IPS-18a (cell line): ENCODE data around the gene ANKS1B.

Experiments
- H3K27ac ChIP-seq: one replicate; pipeline ENCODE4 v1.5.1; 2013; ENCODE audit warnings: low read length
- H3K27me3 ChIP-seq: one replicate; pipeline ENCODE4 v1.6.1; 2013; ENCODE audit warnings: mild to moderate bottlenecking, low read length; ENCODE audit not compliant: control insufficient read depth, insufficient read depth
- H3K36me3 ChIP-seq: one replicate; pipeline ENCODE4 v1.6.1; 2013; ENCODE audit warnings: low read depth, low read length; ENCODE audit not compliant: control insufficient read depth
- H3K4me1 ChIP-seq: one replicate; pipeline ENCODE4 v1.6.1; 2013; ENCODE audit warnings: low read depth, low read length; ENCODE audit not compliant: control insufficient read depth
- H3K4me3 ChIP-seq: one replicate; pipeline ENCODE4 v1.5.1; 2013; ENCODE audit warnings: low read length
- H3K9ac ChIP-seq: one replicate; pipeline ENCODE4 v1.6.1; 2013; ENCODE audit warnings: mild to moderate bottlenecking, low read length, moderate library complexity
- H3K9me3 ChIP-seq: one replicate; pipeline ENCODE4 v1.6.1; 2013; ENCODE audit warnings: low read depth, low read length; ENCODE audit not compliant: control insufficient read depth

The ANKS1B gene

GRCh38 chr12:99147130-99147529 is 837.6 kb downstream of the ANKS1B start:
- no peak overlapping the region for H3K4me3 ChIP-seq
- H3K27me3 ChIP-seq, result no peaks in the 10 kb centered on the region
- H3K9me3 ChIP-seq, result no peaks in the 10 kb centered on the region
- H3K4me1 ChIP-seq, result no peaks in the 10 kb centered on the region
- no peak overlapping the region for H3K9ac ChIP-seq
- no peaks in the 10 kb centered on the region for H3K36me3 ChIP-seq
- no peak overlapping the region for H3K27ac ChIP-seq

DNA sequence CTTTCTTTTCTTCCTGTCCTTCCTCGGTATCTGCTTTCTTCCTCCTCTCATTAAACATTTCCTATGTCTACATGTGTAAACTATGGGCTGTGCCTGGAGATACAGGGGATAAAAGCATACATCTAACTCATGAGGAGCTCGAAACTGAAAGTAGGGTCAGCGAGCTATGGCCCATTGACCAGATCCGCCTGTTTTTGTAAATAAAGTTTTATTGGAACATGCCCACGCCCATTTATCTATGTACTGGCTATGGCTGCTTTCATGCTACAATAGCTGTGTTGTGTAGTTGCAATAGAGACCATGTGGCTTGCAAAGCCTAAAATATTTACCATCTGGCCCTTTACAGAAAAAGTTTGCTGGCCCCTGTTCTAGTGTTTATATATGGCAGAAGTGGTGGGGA is 838.0 kb downstream of the ANKS1B start:
- H3K27me3 ChIP-seq, result no peaks in the 10 kb centered on the region
- no peak overlapping the region for H3K9ac ChIP-seq
- no peaks in the 10 kb centered on the region for H3K9me3 ChIP-seq
- no peaks in the 10 kb centered on the region for H3K4me1 ChIP-seq
- H3K27ac ChIP-seq, result no peak overlapping the region
- no peaks in the 10 kb centered on the region for H3K36me3 ChIP-seq
- H3K4me3 ChIP-seq, result no peak overlapping the region

- H3K27me3 ChIP-seq, result no peaks in the 10 kb centered on the region
- no peak overlapping the region for H3K4me3 ChIP-seq
- H3K36me3 ChIP-seq, result no peaks in the 10 kb centered on the region
Observed at GRCh38 chr12:99146185-99146584, 838.6 kb downstream of the ANKS1B start.

DNA sequence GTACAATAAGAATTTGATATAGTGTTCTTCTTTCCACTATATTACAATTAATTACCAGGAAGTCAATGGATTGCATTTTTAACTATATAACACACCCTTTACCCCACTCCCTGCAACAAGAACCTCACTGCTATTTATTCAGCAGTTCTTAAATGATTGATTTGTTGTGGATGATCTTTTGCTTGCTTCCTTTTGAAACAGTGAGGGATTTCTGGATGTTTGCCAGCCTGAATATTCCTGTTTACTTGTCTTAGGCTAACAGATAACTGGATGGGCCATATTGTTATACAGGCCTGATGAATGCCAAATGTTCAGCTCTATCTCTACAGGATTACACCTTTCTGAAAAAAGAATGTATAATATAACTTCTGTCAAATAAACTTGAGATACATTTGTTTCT is 842.1 kb downstream of the ANKS1B start:
- H3K36me3 ChIP-seq, result no peaks in the 10 kb centered on the region
- H3K27me3 ChIP-seq, result no peaks in the 10 kb centered on the region
- H3K9me3 ChIP-seq, result no peaks in the 10 kb centered on the region
- no peak overlapping the region for H3K4me3 ChIP-seq
- H3K4me1 ChIP-seq, result no peaks in the 10 kb centered on the region
- no peak overlapping the region for H3K27ac ChIP-seq
- H3K9ac ChIP-seq, result no peak overlapping the region

More at GRCh38 chr12:99146185-99146584, 838.6 kb downstream of the ANKS1B start:
- no peak overlapping the region for H3K27ac ChIP-seq
- no peak overlapping the region for H3K9ac ChIP-seq
- H3K9me3 ChIP-seq, result no peaks in the 10 kb centered on the region
- no peaks in the 10 kb centered on the region for H3K4me1 ChIP-seq

DNA sequence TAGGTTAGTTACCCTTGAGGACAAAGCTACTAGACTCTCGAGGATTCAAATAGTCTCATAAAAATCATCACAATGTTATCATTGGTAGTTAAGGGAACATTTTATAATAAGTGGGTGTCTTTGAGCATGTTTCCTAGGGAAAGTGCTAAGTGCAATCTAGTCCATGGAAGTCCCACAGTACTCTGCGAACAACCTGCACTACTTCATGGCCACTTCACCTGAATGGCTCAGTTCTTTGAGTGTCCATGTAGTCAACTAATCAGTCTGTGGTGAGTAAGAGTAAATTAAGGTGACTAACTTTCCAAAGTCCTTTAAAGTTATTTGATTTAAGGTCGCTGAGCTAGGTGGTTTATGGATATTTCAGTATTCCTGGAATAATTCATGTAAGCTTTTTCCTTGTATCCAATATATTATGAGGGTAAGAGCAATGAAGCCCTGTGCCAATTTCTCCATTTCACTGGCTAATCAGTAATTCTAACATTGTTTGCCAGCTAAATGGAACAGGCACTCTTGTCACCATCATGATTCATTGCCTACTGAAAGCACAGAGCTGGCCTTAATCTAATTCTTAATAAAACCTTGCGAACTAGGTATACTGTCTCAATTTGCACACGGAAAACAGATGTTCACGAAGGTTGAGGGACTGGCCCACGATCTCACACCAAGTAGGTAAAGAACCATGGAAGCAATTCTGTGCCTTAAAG is 844.6 kb downstream of the ANKS1B start:
- no peaks in the 10 kb centered on the region for H3K4me1 ChIP-seq
- H3K4me3 ChIP-seq, result no peak overlapping the region
- H3K9me3 ChIP-seq, result no peaks in the 10 kb centered on the region
- H3K27me3 ChIP-seq, result no peaks in the 10 kb centered on the region
- H3K36me3 ChIP-seq, result no peaks in the 10 kb centered on the region
- no peak overlapping the region for H3K9ac ChIP-seq
- no peak overlapping the region for H3K27ac ChIP-seq

- no peaks in the 10 kb centered on the region for H3K9me3 ChIP-seq
Observed at GRCh38 chr12:99138393-99138792, 846.3 kb downstream of the ANKS1B start.

DNA sequence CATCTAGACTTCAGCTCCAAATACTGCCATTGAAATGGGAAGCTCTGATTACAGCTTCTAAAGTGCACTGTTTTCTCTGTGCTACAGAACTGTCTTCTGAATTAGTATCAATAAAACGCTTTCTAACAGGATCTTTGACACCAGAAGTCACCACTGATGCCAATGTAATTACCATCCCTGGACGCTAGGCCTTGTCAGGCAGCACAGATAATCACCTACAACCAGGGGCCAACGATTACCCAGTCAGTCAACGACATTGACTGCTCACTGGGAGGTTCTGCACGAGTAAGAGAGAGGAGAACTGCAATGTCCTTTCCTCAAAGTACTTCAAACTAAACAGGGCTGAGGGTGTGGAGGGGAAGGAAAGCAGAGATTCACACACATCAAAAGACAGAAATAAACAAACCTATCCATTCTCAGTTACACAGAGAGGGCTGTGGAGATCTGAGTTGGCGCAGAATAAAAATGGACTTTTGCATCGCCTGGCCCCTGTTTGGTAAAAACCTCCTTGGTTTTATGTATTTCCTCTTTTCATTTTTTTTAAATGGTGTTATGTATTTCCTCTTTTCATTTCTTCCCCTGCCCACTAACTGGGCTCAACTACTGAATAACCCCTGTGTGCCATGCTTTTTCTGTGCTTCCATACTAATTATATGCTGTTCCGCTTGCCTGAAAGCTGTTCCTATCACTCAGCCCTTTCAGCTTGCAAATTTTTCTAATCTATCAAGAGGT is 847.4 kb downstream of the ANKS1B start:
- H3K27ac ChIP-seq, result no peak overlapping the region
- H3K27me3 ChIP-seq, result no peaks in the 10 kb centered on the region
- no peaks in the 10 kb centered on the region for H3K4me1 ChIP-seq
- no peak overlapping the region for H3K9ac ChIP-seq
- no peaks in the 10 kb centered on the region for H3K36me3 ChIP-seq
- H3K4me3 ChIP-seq, result no peak overlapping the region
- H3K9me3 ChIP-seq, result no peaks in the 10 kb centered on the region

More at GRCh38 chr12:99138393-99138792, 846.3 kb downstream of the ANKS1B start:
- no peaks in the 10 kb centered on the region for H3K36me3 ChIP-seq
- no peaks in the 10 kb centered on the region for H3K4me1 ChIP-seq
- no peak overlapping the region for H3K27ac ChIP-seq
- no peak overlapping the region for H3K9ac ChIP-seq
- H3K27me3 ChIP-seq, result no peaks in the 10 kb centered on the region
- no peak overlapping the region for H3K4me3 ChIP-seq

GRCh38 chr12:99136516-99136915 is 848.2 kb downstream of the ANKS1B start:
- H3K9ac ChIP-seq, result no peak overlapping the region
- no peak overlapping the region for H3K27ac ChIP-seq
- no peaks in the 10 kb centered on the region for H3K36me3 ChIP-seq
- H3K4me1 ChIP-seq, result peaks cover under 1% of the 10 kb centered on the region
- H3K4me3 ChIP-seq, result no peak overlapping the region
- no peaks in the 10 kb centered on the region for H3K9me3 ChIP-seq
- H3K27me3 ChIP-seq, result no peaks in the 10 kb centered on the region

GRCh38 chr12:99135376-99135775 is 849.4 kb downstream of the ANKS1B start:
- Histone ChIP-seq H3K4me1 (peaks cover 8% of the 10 kb centered on the region), H3K9ac (no peak overlapping the region), H3K36me3 (no peaks in the 10 kb centered on the region), H3K27ac (no peak overlapping the region), H3K27me3 (no peaks in the 10 kb centered on the region), H3K4me3 (no peak overlapping the region), H3K9me3 (no peaks in the 10 kb centered on the region)

GRCh38 chr12:99133401-99133800 is 851.3 kb downstream of the ANKS1B start:
- Histone ChIP-seq H3K9ac (no peak overlapping the region), H3K27me3 (no peaks in the 10 kb centered on the region), H3K9me3 (no peaks in the 10 kb centered on the region), H3K36me3 (no peaks in the 10 kb centered on the region), H3K27ac (no peak overlapping the region), H3K4me3 (no peak overlapping the region), H3K4me1 (peaks cover 8% of the 10 kb centered on the region)

- H3K4me3 ChIP-seq, result no peak overlapping the region
- no peaks in the 10 kb centered on the region for H3K36me3 ChIP-seq
- H3K27me3 ChIP-seq, result no peaks in the 10 kb centered on the region
- H3K9me3 ChIP-seq, result no peaks in the 10 kb centered on the region
- H3K27ac ChIP-seq, result no peak overlapping the region
- H3K9ac ChIP-seq, result no peak overlapping the region
- H3K4me1 ChIP-seq, result peaks cover 8% of the 10 kb centered on the region
Observed at GRCh38 chr12:99131751-99132199, 853.0 kb downstream of the ANKS1B start.
